Astrocyte (in vitro differentiated cells and primary cell): ENCODE measurements around the gene SLC12A5.

Experiments
- EZH2 ChIP-seq: IDR thresholded peaks from 2 replicates; pipeline ENCODE4 v1.6.1; 2012; ENCODE audit warnings: mild to moderate bottlenecking, low read length, inconsistent platforms; ENCODE audit not compliant: insufficient read depth
- TF ChIP-seq, protein P1 (sequence below): IDR thresholded peaks from 2 replicates; pipeline ENCODE4 v1.5.1; 2011; ENCODE audit warnings: low read depth, mild to moderate bottlenecking, inconsistent platforms, low read length, moderate library complexity; ENCODE audit not compliant: insufficient read depth

GRCh38 chr20:46046588-46047310 lies 17.7 kb downstream of the SLC12A5 start:
- TF ChIP-seq, protein P1, sequence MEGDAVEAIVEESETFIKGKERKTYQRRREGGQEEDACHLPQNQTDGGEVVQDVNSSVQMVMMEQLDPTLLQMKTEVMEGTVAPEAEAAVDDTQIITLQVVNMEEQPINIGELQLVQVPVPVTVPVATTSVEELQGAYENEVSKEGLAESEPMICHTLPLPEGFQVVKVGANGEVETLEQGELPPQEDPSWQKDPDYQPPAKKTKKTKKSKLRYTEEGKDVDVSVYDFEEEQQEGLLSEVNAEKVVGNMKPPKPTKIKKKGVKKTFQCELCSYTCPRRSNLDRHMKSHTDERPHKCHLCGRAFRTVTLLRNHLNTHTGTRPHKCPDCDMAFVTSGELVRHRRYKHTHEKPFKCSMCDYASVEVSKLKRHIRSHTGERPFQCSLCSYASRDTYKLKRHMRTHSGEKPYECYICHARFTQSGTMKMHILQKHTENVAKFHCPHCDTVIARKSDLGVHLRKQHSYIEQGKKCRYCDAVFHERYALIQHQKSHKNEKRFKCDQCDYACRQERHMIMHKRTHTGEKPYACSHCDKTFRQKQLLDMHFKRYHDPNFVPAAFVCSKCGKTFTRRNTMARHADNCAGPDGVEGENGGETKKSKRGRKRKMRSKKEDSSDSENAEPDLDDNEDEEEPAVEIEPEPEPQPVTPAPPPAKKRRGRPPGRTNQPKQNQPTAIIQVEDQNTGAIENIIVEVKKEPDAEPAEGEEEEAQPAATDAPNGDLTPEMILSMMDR, result no peak
- TF ChIP-seq EZH2, result no peak
